ENCODE measurements around the gene FOXC2.

FOXC2 gene

DNA sequence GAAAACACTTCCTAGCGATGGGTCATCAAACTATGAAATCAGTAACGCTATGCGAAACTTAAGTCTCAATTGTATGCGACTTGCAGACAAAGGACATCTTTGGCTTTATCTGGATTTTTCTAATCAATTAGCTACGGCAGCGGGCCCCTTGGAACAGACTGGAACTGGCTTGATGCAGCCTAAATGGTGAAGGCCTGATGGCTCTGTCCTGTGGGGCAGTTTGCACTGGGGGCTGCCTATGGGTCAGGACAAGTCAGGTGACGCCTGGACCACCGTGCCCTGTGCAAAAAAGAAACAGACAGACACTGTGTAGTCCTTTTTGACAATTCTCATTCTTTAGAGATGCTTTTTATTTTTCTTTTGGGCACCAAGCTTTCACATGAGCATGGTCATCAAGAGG, 33.6 kb upstream of the FOXC2 start:
- no peak for DNase-seq (ENCODE audit: low read depth in 1 of 2, low spot score in 1 of 2)

DNA sequence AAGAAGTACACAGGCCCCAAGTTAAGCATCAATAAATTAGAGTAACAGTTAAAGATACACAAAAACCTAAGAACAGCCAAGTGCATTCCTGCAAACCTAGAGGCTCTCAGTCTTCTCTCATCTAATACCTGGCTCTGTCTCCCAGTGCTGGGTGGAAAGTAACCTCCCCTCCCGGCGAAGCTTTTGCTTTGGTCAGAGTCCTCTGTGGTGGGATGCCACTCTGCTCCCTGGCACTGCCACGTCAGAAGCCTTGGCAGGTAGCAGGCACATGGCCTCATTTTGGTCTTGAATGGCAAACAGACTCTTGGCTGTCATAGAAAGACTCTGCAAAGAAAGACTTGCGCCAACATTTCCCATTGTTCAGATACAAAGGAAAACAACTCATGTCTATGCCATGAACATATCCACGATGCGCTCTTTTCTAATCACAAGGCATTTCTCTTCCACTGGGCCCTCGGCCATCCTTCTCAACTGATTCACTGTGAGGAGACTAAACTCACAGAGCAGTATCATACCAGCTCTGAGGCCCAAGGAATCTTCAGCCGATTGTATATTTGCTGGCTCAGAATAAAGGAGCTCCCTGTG, 32.8 kb upstream of the FOXC2 start:
- no peak for DNase-seq (ENCODE audit: low read depth in 1 of 2, low spot score in 1 of 2)

GRCh38 chr16:86534779-86535615, 31.6 kb upstream of the FOXC2 start:
- no peak for DNase-seq (ENCODE audit: low read depth in 1 of 2, low spot score in 1 of 2)

- no peak for DNase-seq (ENCODE audit: low read depth in 1 of 2, low spot score in 1 of 2)
Measured at GRCh38 chr16:86536621-86537020, 30.0 kb upstream of the FOXC2 start.

DNA sequence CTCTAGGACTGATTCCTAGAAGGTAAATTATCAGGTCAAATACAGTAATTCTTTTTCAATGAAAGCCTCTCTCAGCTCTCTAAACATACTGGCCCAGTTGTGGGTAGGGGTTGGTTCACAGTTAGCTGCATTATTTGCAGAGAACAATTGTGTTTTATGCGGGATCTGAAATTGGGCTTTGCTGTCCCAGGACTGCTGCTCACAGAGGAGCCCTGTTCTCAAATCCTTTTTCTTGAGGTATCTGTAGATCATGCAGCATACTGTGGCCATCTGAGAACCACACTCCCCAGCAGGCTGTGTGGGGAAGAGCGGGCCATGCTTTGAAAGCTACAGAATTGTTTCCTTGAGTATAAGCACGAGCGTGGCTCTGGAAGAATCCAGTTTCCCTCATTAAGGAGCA, 29.1 kb upstream of the FOXC2 start:
- DNase-seq (ENCODE audit: low read depth in 1 of 2, low spot score in 1 of 2) = no peak

DNA sequence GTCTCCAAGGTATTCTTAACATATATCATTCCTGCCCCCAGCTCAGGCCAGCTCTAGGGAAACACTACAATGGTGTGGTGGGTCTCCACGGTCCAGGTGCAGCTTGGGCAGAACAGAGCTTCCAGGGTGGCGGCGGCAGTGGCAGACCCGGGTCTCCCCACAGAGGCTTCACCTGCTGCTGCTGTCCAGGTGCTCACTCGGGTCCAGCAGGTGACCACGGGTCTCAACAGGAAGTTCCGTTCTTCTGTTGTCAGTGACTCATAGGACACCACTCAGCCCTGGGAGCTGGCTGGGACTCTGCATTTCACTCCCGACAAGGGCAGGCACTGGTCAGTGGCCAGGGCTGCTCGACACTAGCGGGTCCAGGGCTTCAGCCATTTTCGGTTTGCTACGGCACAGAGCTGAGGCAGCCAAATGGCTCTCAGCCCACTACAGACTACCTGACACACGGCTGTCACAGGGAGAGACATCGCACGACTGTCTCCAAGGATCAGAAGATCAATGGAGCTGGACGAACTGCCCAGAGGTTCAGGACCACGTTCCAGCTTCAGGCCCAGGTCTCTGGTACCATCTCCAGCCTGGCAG, 28.3 kb upstream of the FOXC2 start:
- DNase-seq (ENCODE audit: low read depth in 1 of 2, low spot score in 1 of 2) = no peak

DNA sequence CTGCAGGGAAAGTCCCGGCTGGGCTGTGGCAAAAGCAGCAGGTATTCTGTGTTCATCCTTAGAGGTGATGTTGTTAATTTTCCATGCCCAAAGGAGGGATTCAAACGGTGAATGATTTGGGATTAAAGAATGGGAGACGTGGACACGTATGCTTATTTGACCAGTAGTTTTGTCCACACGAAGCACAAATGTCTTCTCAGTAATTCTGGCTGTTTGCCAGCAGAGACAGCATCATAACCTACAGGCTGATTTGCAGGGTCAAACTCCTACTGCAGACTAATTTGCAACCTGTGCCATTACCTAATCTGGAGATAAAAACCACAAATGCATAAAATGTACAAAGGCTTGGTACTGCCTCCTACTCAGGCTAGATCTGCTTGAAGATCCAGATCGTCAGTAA, 25.7 kb upstream of the FOXC2 start:
- DNase-seq (ENCODE audit: low read depth in 1 of 2, low spot score in 1 of 2) = no peak

DNA sequence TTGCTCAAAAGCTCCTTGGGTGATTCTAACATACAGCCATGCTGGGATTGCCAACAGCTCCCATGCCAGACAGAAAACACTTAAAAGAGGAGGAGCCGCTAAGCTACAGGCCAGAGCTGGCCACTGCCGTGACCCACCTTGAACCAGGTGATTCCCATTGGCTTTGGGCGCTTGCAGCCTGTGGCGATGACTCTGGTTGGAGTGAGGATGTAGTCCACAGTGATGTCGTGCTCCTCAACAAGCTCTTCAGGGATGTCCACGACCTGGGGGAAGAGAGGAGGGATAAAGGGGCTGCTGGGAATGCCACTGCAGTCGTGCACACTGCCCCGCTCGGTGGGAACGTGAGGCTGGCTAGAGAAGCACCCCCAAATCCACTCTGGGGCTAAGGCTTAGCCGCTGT, 25.1 kb upstream of the FOXC2 start:
- DNase-seq (ENCODE audit: low read depth in 1 of 2, low spot score in 1 of 2) = no peak

- DNase-seq (ENCODE audit: low read depth in 1 of 2, low spot score in 1 of 2) = no peak
Measured at GRCh38 chr16:86542756-86543750, 23.6 kb upstream of the FOXC2 start.

- no peak for DNase-seq (ENCODE audit: low read depth in 1 of 2, low spot score in 1 of 2)
Measured at GRCh38 chr16:86545481-86545880, 21.1 kb upstream of the FOXC2 start.

- DNase-seq (ENCODE audit: low read depth in 1 of 2, low spot score in 1 of 2) = no peak
Measured at GRCh38 chr16:86545954-86546637, 20.5 kb upstream of the FOXC2 start.

- DNase-seq (ENCODE audit: low read depth in 1 of 2, low spot score in 1 of 2) = no peak
Measured at GRCh38 chr16:86546638-86547013, 20.0 kb upstream of the FOXC2 start.

DNA sequence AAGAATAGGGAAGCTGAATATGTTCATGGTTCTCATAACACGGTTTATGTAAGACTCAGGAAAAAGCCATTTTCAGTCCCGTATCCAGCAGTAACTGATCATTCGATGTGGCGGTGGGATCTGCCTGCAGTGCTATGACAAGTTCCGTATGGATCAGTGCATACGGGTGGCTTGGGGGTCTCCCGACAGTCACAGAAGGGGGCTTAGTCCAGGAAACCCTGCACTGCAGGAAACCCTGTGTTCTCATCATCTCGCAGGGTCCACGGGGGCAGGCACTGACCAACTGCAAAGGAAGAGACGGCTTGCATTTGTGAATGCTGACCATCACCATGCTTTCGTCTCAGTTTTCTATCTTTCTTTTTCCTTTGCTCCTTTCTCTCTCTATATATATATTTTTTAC, 19.3 kb upstream of the FOXC2 start:
- DNase-seq (ENCODE audit: low read depth in 1 of 2, low spot score in 1 of 2) = no peak

DNA sequence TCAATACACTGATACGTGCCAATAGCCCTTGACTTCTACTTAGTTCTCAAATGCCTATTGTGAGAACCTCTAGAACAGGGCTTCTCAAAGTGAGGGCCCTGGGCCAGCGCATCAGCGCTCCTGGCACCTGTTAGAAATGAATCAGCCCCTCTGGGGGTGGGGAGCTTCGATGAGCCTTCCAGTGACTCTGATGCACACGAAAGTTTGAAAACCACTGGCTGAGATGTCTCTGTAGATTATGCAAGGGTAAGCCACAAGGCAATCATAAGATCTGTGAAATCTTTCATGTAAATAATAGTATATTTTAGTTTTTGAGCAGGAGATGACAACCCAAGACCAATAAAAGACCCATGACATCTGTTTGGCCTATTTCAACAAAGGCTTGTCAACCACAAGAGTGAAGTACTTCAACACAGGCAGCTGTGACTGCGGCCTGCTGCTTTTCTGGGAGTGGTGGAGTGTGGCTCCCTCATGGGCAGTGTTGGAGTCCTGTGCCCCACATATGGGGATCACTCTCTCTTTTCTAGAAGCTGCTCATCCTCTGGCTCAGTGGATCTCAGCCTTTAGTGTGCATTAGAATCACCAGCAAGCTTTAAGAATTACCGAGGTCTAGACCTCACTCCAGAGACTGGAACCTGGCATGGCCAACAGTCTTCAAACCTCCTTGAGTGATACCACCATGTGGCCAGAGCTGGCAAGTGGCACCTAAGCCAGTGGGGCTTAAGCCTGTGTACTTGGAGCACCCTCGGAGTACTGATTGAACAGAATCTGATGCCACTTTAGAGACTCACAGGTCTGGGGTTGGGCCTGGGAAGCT, 17.3 kb upstream of the FOXC2 start:
- DNase-seq (ENCODE audit: low read depth in 1 of 2, low spot score in 1 of 2) = no peak

DNA sequence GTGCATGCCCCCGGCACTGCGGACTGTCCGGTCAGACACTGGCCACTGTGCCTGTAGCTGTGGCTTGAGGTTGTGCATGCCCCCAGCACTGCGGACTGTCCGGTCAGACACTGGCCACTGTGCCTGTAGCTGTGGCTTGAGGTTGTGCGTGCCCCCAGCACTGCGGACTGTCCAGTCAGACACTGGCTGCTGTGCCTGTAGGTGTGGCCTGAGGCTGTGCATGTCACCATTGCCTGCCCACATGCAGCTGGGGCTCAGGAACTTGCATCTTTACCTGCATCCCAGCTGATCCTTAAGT, 16.8 kb upstream of the FOXC2 start:
- DNase-seq (ENCODE audit: low read depth in 1 of 2, low spot score in 1 of 2) = no peak

DNA sequence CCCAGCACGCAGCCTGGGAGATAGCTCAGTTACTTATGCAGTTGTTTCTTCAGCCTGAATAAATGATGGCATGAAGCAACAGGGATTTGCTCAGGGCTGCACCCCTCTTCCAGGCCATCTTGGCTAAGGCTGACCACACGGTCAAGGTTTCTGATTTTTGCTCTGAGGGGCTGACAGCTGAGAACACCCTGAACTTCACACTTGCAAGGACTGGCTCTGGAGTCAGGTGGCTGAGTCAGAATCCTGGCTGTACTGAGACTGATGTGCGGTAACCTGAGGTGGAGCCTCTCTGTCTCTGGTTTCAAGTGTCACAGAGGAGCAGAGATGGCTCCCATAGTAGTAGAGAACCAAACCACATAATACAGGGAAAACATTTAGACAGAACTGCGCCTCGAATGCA, 16.3 kb upstream of the FOXC2 start:
- no peak for DNase-seq (ENCODE audit: low read depth in 1 of 2, low spot score in 1 of 2)

DNA sequence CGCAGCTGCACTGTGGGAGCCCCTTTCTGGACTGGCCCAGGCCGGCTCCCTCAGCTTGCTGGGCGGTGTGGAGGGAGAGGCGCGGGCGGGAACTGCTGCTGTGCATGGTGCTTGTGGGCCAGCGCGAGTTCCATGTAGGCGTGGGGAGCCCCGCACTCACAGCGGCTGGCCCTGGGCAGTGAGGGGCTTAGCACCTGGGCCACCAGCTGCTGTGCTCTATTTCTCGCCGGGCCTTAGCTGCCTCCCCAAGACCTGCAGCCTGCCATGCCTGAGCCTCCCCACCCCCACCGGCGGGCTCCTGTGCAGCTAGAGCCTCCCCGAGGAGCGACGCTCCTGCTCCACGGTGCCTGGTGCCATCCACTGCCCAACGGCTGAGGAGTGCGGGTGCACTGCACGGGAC, 13.3 kb upstream of the FOXC2 start:
- DNase-seq (ENCODE audit: low read depth in 1 of 2, low spot score in 1 of 2) = no peak

DNA sequence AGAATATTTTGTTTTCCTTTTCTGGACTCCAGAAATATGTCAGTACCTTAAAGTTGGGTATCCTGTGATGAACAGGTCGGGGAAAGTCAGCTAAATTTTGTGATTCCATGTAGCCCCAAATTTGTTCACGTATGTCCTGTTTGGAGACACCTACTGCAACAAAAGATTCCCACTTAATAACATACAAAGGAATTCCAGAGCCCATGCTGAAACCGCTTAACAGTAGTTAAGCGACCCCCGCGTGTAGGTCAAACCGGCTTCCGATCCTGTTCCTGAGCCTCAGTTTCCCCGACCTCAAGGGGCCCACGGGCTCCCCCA, 12.1 kb upstream of the FOXC2 start:
- no peak for DNase-seq (ENCODE audit: low read depth in 1 of 2, low spot score in 1 of 2)

GRCh38 chr16:86554917-86555703, 11.5 kb upstream of the FOXC2 start, which contains the start of gene MTHFSD:
MTHFSD (minus strand) TSS chr16:86555235; CDS start chr16:86555184, 51 bp downstream.
- DNase-seq (ENCODE audit: low read depth in 1 of 2, low spot score in 1 of 2) = peak; percentile 93 to 98

DNA sequence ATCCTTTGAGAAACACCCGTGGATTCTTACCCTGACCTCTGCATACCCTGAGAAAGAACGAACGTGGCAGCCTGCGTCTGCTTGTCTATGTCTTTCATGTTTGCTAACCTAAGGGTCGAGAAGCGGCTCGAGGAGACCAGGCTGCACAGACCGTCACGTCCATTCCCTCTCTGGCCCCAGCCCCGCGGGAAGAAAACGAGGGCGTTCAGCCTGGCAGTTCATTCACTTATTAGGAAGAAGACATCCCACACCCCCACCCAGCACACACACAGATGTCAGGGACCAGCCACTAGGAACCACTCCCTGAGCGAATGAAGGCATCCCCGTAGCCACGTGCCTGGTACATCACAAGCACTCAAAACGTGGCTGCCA, 10.9 kb upstream of the FOXC2 start:
- no peak for DNase-seq (ENCODE audit: low read depth in 1 of 2, low spot score in 1 of 2)
